ENCODE measurements around the gene CDYL.

CDYL gene

GRCh38 chr6:4872841-4873240 lies 96.6 kb downstream of the CDYL start:
- no peaks in the 10 kb centered on the region for H3K4me1 ChIP-seq (ENCODE audit: control insufficient read depth in 2 of 2, insufficient read depth in 1 of 2, low read depth in 1 of 2, low read length in 2 of 2)
- H2BK12ac ChIP-seq (ENCODE audit: low read length) = no peak overlapping the region
- H4K91ac ChIP-seq (ENCODE audit: low read depth, low read length, poor library complexity) = no peak overlapping the region
- no peak overlapping the region for H3K14ac ChIP-seq (ENCODE audit: low read length)
- H2BK15ac ChIP-seq (ENCODE audit: low read length) = no peak overlapping the region
- no peak overlapping the region for H3K18ac ChIP-seq (ENCODE audit: low read length)
- no peak overlapping the region for H2AK5ac ChIP-seq (ENCODE audit: low read depth, low read length)
- no peak overlapping the region for H3K23ac ChIP-seq (ENCODE audit: low read depth, low read length, poor library complexity)
- H3K27me3 ChIP-seq (ENCODE audit: control insufficient read depth in 3 of 3, insufficient read depth in 3 of 3, low read depth in 1 of 3, low read length in 3 of 3) = no peaks in the 10 kb centered on the region
- H3K9me3 ChIP-seq (replicated peaks in 1 of 2; ENCODE audit: control insufficient read depth in 2 of 2, insufficient read depth in 1 of 2, low read depth in 1 of 2, low read length in 2 of 2) = peaks cover 0 to 2% of the 10 kb centered on the region in 2 donors
- no peak overlapping the region for H2BK120ac ChIP-seq (ENCODE audit: low read depth, low read length)
- H3K9ac ChIP-seq (ENCODE audit: low read depth, low read length, poor library complexity) = no peak overlapping the region
- H3K79me1 ChIP-seq (ENCODE audit: low read depth, low read length) = peaks cover 3% of the 10 kb centered on the region
- no peak overlapping the region for H2BK5ac ChIP-seq (ENCODE audit: low read length)
- no peaks in the 10 kb centered on the region for H3K36me3 ChIP-seq (replicated peaks in 1 of 2; ENCODE audit: control insufficient read depth in 2 of 2, insufficient read depth in 2 of 2, low read length in 2 of 2)
- no peak overlapping the region for H3K27ac ChIP-seq (replicated peaks; ENCODE audit: low read length)
- no peak overlapping the region for H4K8ac ChIP-seq (ENCODE audit: low read depth, low read length)
- no peak overlapping the region for H3K4me3 ChIP-seq (ENCODE audit: low read length in 2 of 2)
- H2AFZ ChIP-seq (ENCODE audit: low read length) = no peak overlapping the region
- H3K4ac ChIP-seq (ENCODE audit: low read length) = no peak overlapping the region
- no peak for DNase-seq (ENCODE audit: low spot score)
- WGBS, 2 donors (ENCODE audit: extremely low coverage in 2 of 2, insufficient read length in 2 of 2, insufficient replicate concordance in 1 of 2) = no CpG with 5 or more reads among the region's 2 CpGs
- no peak overlapping the region for H3K4me2 ChIP-seq (ENCODE audit: insufficient read depth, low read length, poor library complexity, severe bottlenecking)

GRCh38 chr6:4873928-4874327 lies 97.7 kb downstream of the CDYL start:
- Histone ChIP-seq H3K4ac (ENCODE audit: low read length) (no peak overlapping the region), H3K4me1 (ENCODE audit: control insufficient read depth in 2 of 2, insufficient read depth in 1 of 2, low read depth in 1 of 2, low read length in 2 of 2) (no peaks in the 10 kb centered on the region), H3K23ac (ENCODE audit: low read depth, low read length, poor library complexity) (no peak overlapping the region), H3K9ac (ENCODE audit: low read depth, low read length, poor library complexity) (no peak overlapping the region), H2BK12ac (ENCODE audit: low read length) (no peak overlapping the region), H2AFZ (ENCODE audit: low read length) (no peak overlapping the region), H3K4me2 (ENCODE audit: insufficient read depth, low read length, poor library complexity, severe bottlenecking) (no peak overlapping the region), H3K79me1 (ENCODE audit: low read depth, low read length) (peaks cover 3% of the 10 kb centered on the region), H3K4me3 (ENCODE audit: low read length in 2 of 2) (no peak overlapping the region), H4K91ac (ENCODE audit: low read depth, low read length, poor library complexity) (no peak overlapping the region), H2BK120ac (ENCODE audit: low read depth, low read length) (no peak overlapping the region), H2BK15ac (ENCODE audit: low read length) (no peak overlapping the region), H2AK5ac (ENCODE audit: low read depth, low read length) (no peak overlapping the region), H4K8ac (ENCODE audit: low read depth, low read length) (no peak overlapping the region), H3K18ac (ENCODE audit: low read length) (no peak overlapping the region), H3K27me3 (ENCODE audit: control insufficient read depth in 3 of 3, insufficient read depth in 3 of 3, low read depth in 1 of 3, low read length in 3 of 3) (no peaks in the 10 kb centered on the region), H2BK5ac (ENCODE audit: low read length) (no peak overlapping the region), H3K36me3 (replicated peaks in 1 of 2; ENCODE audit: control insufficient read depth in 2 of 2, insufficient read depth in 2 of 2, low read length in 2 of 2) (no peaks in the 10 kb centered on the region), H3K14ac (ENCODE audit: low read length) (peak overlapping the region; percentile 75), H3K27ac (replicated peaks; ENCODE audit: low read length) (no peak overlapping the region), H3K9me3 (replicated peaks in 1 of 2; ENCODE audit: control insufficient read depth in 2 of 2, insufficient read depth in 1 of 2, low read depth in 1 of 2, low read length in 2 of 2) (no peaks in the 10 kb centered on the region)
- no CpG with 5 or more reads among the region's 6 CpGs for WGBS, 2 donors (ENCODE audit: extremely low coverage in 2 of 2, insufficient read length in 2 of 2, insufficient replicate concordance in 1 of 2)
- DNase-seq (ENCODE audit: low spot score) = no peak

GRCh38 chr6:4879741-4880275 lies 103.6 kb downstream of the CDYL start:
- H2AK5ac ChIP-seq (ENCODE audit: low read depth, low read length) = no peak overlapping the region
- H2AFZ ChIP-seq (ENCODE audit: low read length) = no peak overlapping the region
- H3K4me2 ChIP-seq (ENCODE audit: insufficient read depth, low read length, poor library complexity, severe bottlenecking) = no peak overlapping the region
- H3K4me1 ChIP-seq (ENCODE audit: control insufficient read depth in 2 of 2, insufficient read depth in 1 of 2, low read depth in 1 of 2, low read length in 2 of 2) = peaks cover 2 to 7% of the 10 kb centered on the region in 2 donors
- no peak overlapping the region for H2BK12ac ChIP-seq (ENCODE audit: low read length)
- H3K36me3 ChIP-seq (replicated peaks in 1 of 2; ENCODE audit: control insufficient read depth in 2 of 2, insufficient read depth in 2 of 2, low read length in 2 of 2) = no peaks in the 10 kb centered on the region
- no peak overlapping the region for H3K27ac ChIP-seq (replicated peaks; ENCODE audit: low read length)
- no peak overlapping the region for H4K8ac ChIP-seq (ENCODE audit: low read depth, low read length)
- peaks cover 0 to 4% of the 10 kb centered on the region in 2 donors for H3K9me3 ChIP-seq (replicated peaks in 1 of 2; ENCODE audit: control insufficient read depth in 2 of 2, insufficient read depth in 1 of 2, low read depth in 1 of 2, low read length in 2 of 2)
- H3K4ac ChIP-seq (ENCODE audit: low read length) = no peak overlapping the region
- no peak overlapping the region for H3K18ac ChIP-seq (ENCODE audit: low read length)
- H2BK5ac ChIP-seq (ENCODE audit: low read length) = no peak overlapping the region
- H3K4me3 ChIP-seq (ENCODE audit: low read length in 2 of 2) = no peak overlapping the region
- H3K79me1 ChIP-seq (ENCODE audit: low read depth, low read length) = no peaks in the 10 kb centered on the region
- no peak overlapping the region for H4K91ac ChIP-seq (ENCODE audit: low read depth, low read length, poor library complexity)
- no peaks in the 10 kb centered on the region for H3K27me3 ChIP-seq (ENCODE audit: control insufficient read depth in 3 of 3, insufficient read depth in 3 of 3, low read depth in 1 of 3, low read length in 3 of 3)
- no peak overlapping the region for H3K9ac ChIP-seq (ENCODE audit: low read depth, low read length, poor library complexity)
- no peak overlapping the region for H3K23ac ChIP-seq (ENCODE audit: low read depth, low read length, poor library complexity)
- no CpG with 5 or more reads among the region's 6 CpGs for WGBS, 2 donors (ENCODE audit: extremely low coverage in 2 of 2, insufficient read length in 2 of 2, insufficient replicate concordance in 1 of 2)
- no peak overlapping the region for H3K14ac ChIP-seq (ENCODE audit: low read length)
- DNase-seq (ENCODE audit: low spot score) = no peak
- no peak overlapping the region for H2BK15ac ChIP-seq (ENCODE audit: low read length)
- H2BK120ac ChIP-seq (ENCODE audit: low read depth, low read length) = no peak overlapping the region

GRCh38 chr6:4880363-4880762 lies 104.2 kb downstream of the CDYL start:
- H3K4me2 ChIP-seq (ENCODE audit: insufficient read depth, low read length, poor library complexity, severe bottlenecking) = no peak overlapping the region
- no peak overlapping the region for H3K18ac ChIP-seq (ENCODE audit: low read length)
- no peak overlapping the region for H2BK12ac ChIP-seq (ENCODE audit: low read length)
- H3K9ac ChIP-seq (ENCODE audit: low read depth, low read length, poor library complexity) = no peak overlapping the region
- H3K27me3 ChIP-seq (ENCODE audit: control insufficient read depth in 3 of 3, insufficient read depth in 3 of 3, low read depth in 1 of 3, low read length in 3 of 3) = no peaks in the 10 kb centered on the region
- no peak overlapping the region for H2AFZ ChIP-seq (ENCODE audit: low read length)
- no peak overlapping the region for H3K27ac ChIP-seq (replicated peaks; ENCODE audit: low read length)
- H3K36me3 ChIP-seq (replicated peaks in 1 of 2; ENCODE audit: control insufficient read depth in 2 of 2, insufficient read depth in 2 of 2, low read length in 2 of 2) = no peaks in the 10 kb centered on the region
- no peak overlapping the region for H3K14ac ChIP-seq (ENCODE audit: low read length)
- H3K23ac ChIP-seq (ENCODE audit: low read depth, low read length, poor library complexity) = no peak overlapping the region
- DNase-seq (ENCODE audit: low spot score) = no peak
- H2BK120ac ChIP-seq (ENCODE audit: low read depth, low read length) = no peak overlapping the region
- H3K4me1 ChIP-seq (ENCODE audit: control insufficient read depth in 2 of 2, insufficient read depth in 1 of 2, low read depth in 1 of 2, low read length in 2 of 2) = peaks cover 2 to 7% of the 10 kb centered on the region in 2 donors
- H3K4me3 ChIP-seq (ENCODE audit: low read length in 2 of 2) = no peak overlapping the region
- H3K9me3 ChIP-seq (replicated peaks in 1 of 2; ENCODE audit: control insufficient read depth in 2 of 2, insufficient read depth in 1 of 2, low read depth in 1 of 2, low read length in 2 of 2) = peaks cover 0 to 4% of the 10 kb centered on the region in 2 donors
- WGBS, 2 donors (ENCODE audit: extremely low coverage in 2 of 2, insufficient read length in 2 of 2, insufficient replicate concordance in 1 of 2) = no CpG with 5 or more reads among the region's 3 CpGs
- H2BK15ac ChIP-seq (ENCODE audit: low read length) = no peak overlapping the region
- H3K4ac ChIP-seq (ENCODE audit: low read length) = no peak overlapping the region
- no peak overlapping the region for H2BK5ac ChIP-seq (ENCODE audit: low read length)
- peaks cover 2% of the 10 kb centered on the region for H3K79me1 ChIP-seq (ENCODE audit: low read depth, low read length)
- H4K8ac ChIP-seq (ENCODE audit: low read depth, low read length) = no peak overlapping the region
- H2AK5ac ChIP-seq (ENCODE audit: low read depth, low read length) = no peak overlapping the region
- H4K91ac ChIP-seq (ENCODE audit: low read depth, low read length, poor library complexity) = no peak overlapping the region

Measured in neuronal stem cell (in vitro differentiated cells).